Measurements from ENCODE around the gene ABCA4. TPM values are rescaled to one million over a fixed set of nuclear protein-coding genes. Genes with fewer than 3 reads are reported as not detected.

Gene ABCA4
- total RNA-seq, 1 experiment from 2014 or later, result 0.09 TPM

- TF ChIP-seq ZBTB21 (CRISPR knock-in tag; IDR thresholded peaks at IDR 0.05; ENCODE audit: borderline replicate concordance) (no peak), ZMAT4 (CRISPR knock-in tag; IDR thresholded peaks at IDR 0.05) (no peak), IRF1 (CRISPR knock-in tag; IDR thresholded peaks at IDR 0.05) (no peak)
These were observed 21.6 kb downstream of the ABCA4 start (continued) for GRCh38 chr1:94099303-94099702.

GRCh38 chr1:94098585-94099111, 22.3 kb downstream of the ABCA4 start:
- CTCF ChIA-PET, result interaction anchor here (1.1 kb wide), 1 partner anchor 35 kb away, joined by 3 read pairs; no protein-coding TSS in a partner anchor
- Mint-ChIP-seq H3K4me1 (peaks cover 30% of the 10 kb centered on the region), H3K9me3 (no peaks in the 10 kb centered on the region), H3K27ac (no peak overlapping the region), H3K36me3 (no peaks in the 10 kb centered on the region), H3K27me3 (ENCODE audit: low read depth) (no peaks in the 10 kb centered on the region), H3K4me3 (no peak overlapping the region)
- POLR2A ChIA-PET, result no interaction called here
- no peak for DNase-seq (ENCODE audit: low spot score)
- ATAC-seq, result no peak
- TF ChIP-seq E2F4 (CRISPR knock-in tag; IDR thresholded peaks at IDR 0.05; ENCODE audit: borderline replicate concordance, low read depth) (no peak), TEAD1 (CRISPR knock-in tag; IDR thresholded peaks at IDR 0.05) (no peak), ATF1 (CRISPR knock-in tag; IDR thresholded peaks at IDR 0.05) (no peak), AFF4 (CRISPR knock-in tag; IDR thresholded peaks at IDR 0.05; ENCODE audit: borderline replicate concordance) (no peak), ATF2 (CRISPR knock-in tag; IDR thresholded peaks at IDR 0.05; ENCODE audit: borderline replicate concordance, low read depth) (no peak), SMAD3 (CRISPR knock-in tag; IDR thresholded peaks at IDR 0.05; ENCODE audit: borderline replicate concordance) (no peak), JUN (CRISPR knock-in tag; IDR thresholded peaks at IDR 0.05) (no peak), SMAD4 (CRISPR knock-in tag; IDR thresholded peaks at IDR 0.05) (no peak), E2F5 (CRISPR knock-in tag; IDR thresholded peaks at IDR 0.05) (no peak), NR2C2 (CRISPR knock-in tag; IDR thresholded peaks at IDR 0.05) (no peak), PRDM15 (CRISPR knock-in tag; IDR thresholded peaks at IDR 0.05) (no peak), ZNF532 (CRISPR knock-in tag; IDR thresholded peaks at IDR 0.05; ENCODE audit: borderline replicate concordance) (no peak), ETV6 (CRISPR knock-in tag; IDR thresholded peaks at IDR 0.05) (no peak), OVOL2 (CRISPR knock-in tag; IDR thresholded peaks at IDR 0.05; ENCODE audit: borderline replicate concordance) (no peak), USF2 (CRISPR knock-in tag; IDR thresholded peaks at IDR 0.05) (no peak)

Measured in WTC11 (cell line).